K562 (cell line): ENCODE measurements around the gene PYGB. TPM values are rescaled to one million over a fixed set of nuclear protein-coding genes. Genes with fewer than 3 reads are reported as not detected.

ENCODE experiments used
- ATAC-seq: fragments of 200-7000 bp; cut with Tn5 transposase; 3 replicates; pipeline ENCODE4 v1.9.1; 2020; ENCODE audit warnings: moderate library complexity
- BruUV-seq: library from RNA; stranded (reverse); fragments of 400-500 nt; replicated peaks from 2 replicates; lab custom pipeline; 2021; lab: Mats Ljungman, UMichigan
- CTCF ChIA-PET: fragments of 300-600 bp; formaldehyde crosslinking; extraction: SDS; loops from one replicate; lab custom pipeline; 2021; ENCODE audit warnings: low intra/inter-chr PET ratio; lab: Yijun Ruan, JAX
- POLR2A ChIA-PET: fragments of 300-600, 350-650 bp; sonication (Branson Sonifier 250); formaldehyde crosslinking; extraction: SDS; loops from one replicate; lab custom pipeline; 2021; ENCODE audit warnings: antibody characterized with exemption, inconsistent platforms; lab: Yijun Ruan, JAX
- DNase-seq, 4 experiments: peaks; one replicate each; pipeline versions ENCODE4 v3.0.0 to v3.0.0-alpha.2; 2011 to 2018; ENCODE audit warnings: low spot score in 3 of 4, mixed read lengths in 3 of 4; ENCODE audit errors: extremely low read depth in 1 of 4
- FAIRE-seq: peaks from 2 replicates; lab custom pipeline; 2011; peaks lifted over from hg19 to GRCh38; lab: Jason Lieb, UNC
- H2AFZ ChIP-seq: 2 replicates; pipeline ENCODE4 v1.6.0; 2011; ENCODE audit warnings: low read depth, low read length, control low read depth, inconsistent platforms
- H3K27ac ChIP-seq: fragments of 200-600 bp; 3 replicates; pipeline ENCODE4 v1.8.0; 2011; ENCODE audit warnings: low read depth, mild to moderate bottlenecking, control low read depth, inconsistent platforms, low read length, moderate library complexity, mixed read lengths; ENCODE audit errors: extremely low read depth
- H3K27me3 ChIP-seq, 2 experiments: fragments of 300-600 bp in 1 of 2; 2 replicates in 1 of 2; 3 replicates in 1 of 2; pipeline versions ENCODE4 v1.6.0 to v1.8.0; 2011; ENCODE audit warnings: inconsistent platforms in 2 of 2, low read length in 2 of 2, mild to moderate bottlenecking in 1 of 2, mixed read lengths in 1 of 2, moderate library complexity in 1 of 2; ENCODE audit not compliant: control insufficient read depth in 2 of 2, insufficient read depth in 2 of 2
- H3K36me3 ChIP-seq: fragments of 300-600 bp; 3 replicates; pipeline ENCODE4 v1.8.0; 2011; ENCODE audit warnings: mild to moderate bottlenecking, low read length, inconsistent platforms; ENCODE audit not compliant: control insufficient read depth, insufficient read depth
- H3K4me1 ChIP-seq, 2 experiments: fragments of 200-600 bp in 1 of 2; replicated peaks in 1 of 2; 2 replicates in 1 of 2; 3 replicates in 1 of 2; pipeline versions ENCODE4 v1.5.1 to v1.8.0; 2011; ENCODE audit warnings: inconsistent platforms in 2 of 2, low read length in 2 of 2, mild to moderate bottlenecking in 1 of 2, mixed read lengths in 1 of 2, moderate library complexity in 1 of 2; ENCODE audit not compliant: control insufficient read depth in 2 of 2, insufficient read depth in 2 of 2
- H3K4me2 ChIP-seq: 2 replicates; pipeline ENCODE4 v1.6.1; 2011; ENCODE audit warnings: low read length, control low read depth, inconsistent platforms, mixed read lengths; ENCODE audit not compliant: insufficient read depth
- H3K4me3 ChIP-seq: fragments of 200-600 bp; sonication (generic), shearing (Covaris generic); 2 replicates; pipeline ENCODE4 v1.5.1; 2016; ENCODE audit warnings: control low read depth, inconsistent platforms
- H3K79me2 ChIP-seq: fragments of 200-600 bp; 3 replicates; pipeline ENCODE4 v1.8.0; 2011; ENCODE audit warnings: low read length, inconsistent platforms; ENCODE audit not compliant: control insufficient read depth, insufficient read depth
- H3K9ac ChIP-seq, 2 experiments: 2 replicates each; pipeline versions ENCODE4 v1.6.0 to v1.6.1; 2011; ENCODE audit warnings: low read depth in 2 of 2, low read length in 2 of 2, control low read depth in 1 of 2, inconsistent platforms in 1 of 2, mild to moderate bottlenecking in 1 of 2, mixed read lengths in 1 of 2; ENCODE audit not compliant: insufficient read depth in 1 of 2
- H3K9me1 ChIP-seq: one replicate; pipeline ENCODE4 v1.6.0; 2011; ENCODE audit warnings: inconsistent platforms, mild to moderate bottlenecking, low read length, moderate library complexity; ENCODE audit not compliant: control insufficient read depth, insufficient read depth
- H3K9me3 ChIP-seq: replicated peaks from 2 replicates; pipeline ENCODE4 v1.5.1; 2011; ENCODE audit warnings: low read depth, low read length, inconsistent platforms; ENCODE audit not compliant: control insufficient read depth, insufficient read depth
- H4K20me1 ChIP-seq: replicated peaks from 2 replicates; pipeline ENCODE4 v1.6.1; 2011; ENCODE audit warnings: low read length, inconsistent platforms, mixed read lengths; ENCODE audit not compliant: control insufficient read depth, insufficient read depth
- CHD1 ChIP-seq: fragments of 200-600 bp; sonication (generic); IDR thresholded peaks from one replicate; pipeline ENCODE4 v1.6.1; 2012; ENCODE audit warnings: mild to moderate bottlenecking, moderate library complexity, low read length, inconsistent platforms
- FOXK1 ChIP-seq: sonication (generic); formaldehyde crosslinking; IDR thresholded peaks from 2 replicates; pipeline ENCODE4 v1.8.0; 2022; ENCODE audit warnings: missing genetic modification reagents, mild to moderate bottlenecking, borderline replicate concordance
- GABPA ChIP-seq: fragments of 200-800 bp; sonication (Bioruptor generic); conservative IDR thresholded peaks from 2 replicates; pipeline ENCODE4 v1.6.1; 2016; ENCODE audit warnings: low read depth, missing genetic modification characterization, missing compliant biosample characterization
- HDAC6 ChIP-seq: IDR thresholded peaks from 2 replicates; pipeline ENCODE4 v1.6.1; 2012; ENCODE audit warnings: low read depth, mild to moderate bottlenecking, control low read depth, inconsistent platforms, low read length, moderate library complexity
- MEF2D ChIP-seq: conservative IDR thresholded peaks from 2 replicates; pipeline ENCODE4 v1.6.1; 2016; ENCODE audit warnings: low read depth, missing genetic modification characterization, missing compliant biosample characterization
- RBM14 ChIP-seq: fragments of 200-400 bp; formaldehyde crosslinking; IDR thresholded peaks from 2 replicates; pipeline ENCODE4 v1.6.1; 2018; ENCODE audit warnings: low read depth, mild to moderate bottlenecking, low read length, moderate library complexity, borderline replicate concordance; ENCODE audit not compliant: insufficient read depth
- YBX1 ChIP-seq: fragments of 450-650 bp; IDR thresholded peaks from 2 replicates; pipeline ENCODE4 v1.7.1; 2016; ENCODE audit warnings: mild to moderate bottlenecking
- ZNF316 ChIP-seq: fragments of 450-650 bp; IDR thresholded peaks from 2 replicates; pipeline ENCODE4 v1.6.1; 2016
- WGBS: fragments of 100-300 bp; shearing (Covaris generic); methylation state at CpG from one replicate; pipeline ENCODE4 v1.1.6; 2016; ENCODE audit warnings: low coverage, mixed read lengths; ENCODE audit not compliant: insufficient coverage; ENCODE audit errors: missing lambda C conversion rate; 5-methylcytosine and 5-hydroxymethylcytosine counted together
- in situ Hi-C: fragments of 300-500 bp; cut with MboI; formaldehyde crosslinking; loops from 4 replicates; pipeline ENCODE4 v1.15.0; 2018; ENCODE audit warnings: inconsistent platforms, mixed read lengths
- intact Hi-C: fragments of 100-400 bp; cut with micrococcal nuclease; formaldehyde crosslinking; loops from 2 replicates; pipeline ENCODE4 v1.14.2; 2022
- polyA plus RNA-seq, 8 experiments: library from polyadenylated mRNA; depleted of rRNA in 4 of 8; stranded (reverse) in 5 of 8; unstranded in 3 of 8; fragments of >200 nt; fragmentation: Nextera tagmentation in 2 of 8; fragmentation: Illumina TruSeq in 1 of 8; extraction: Ambion mirVana in 2 of 8; extraction: Trizol in 1 of 8; gene quantifications; 2 replicates each; pipeline versions ENCODE4 v1.2.1 to v1.2.3, GENCODE V29; 2011 to 2014; ENCODE audit warnings: inconsistent platforms in 1 of 8, missing spikeins in 1 of 8
- total RNA-seq, 7 experiments: library from RNA; depleted of rRNA in 6 of 7; stranded (reverse); fragments of >200 nt in 6 of 7; fragmentation: Illumina TruSeq in 2 of 7; extraction: Trizol in 2 of 7; gene quantifications; 2 replicates each; pipeline versions ENCODE4 v1.2.1 to v1.2.3, GENCODE V29; 2011 to 2021; ENCODE audit warnings: low replicate concordance in 1 of 7
- TF ChIP-seq, protein P1 (sequence below): fragments of 250-450 bp; sonication (Bioruptor Pico); IDR thresholded peaks from 2 replicates; pipeline ENCODE4 v1.8.0; 2022; ENCODE audit warnings: inconsistent platforms, mild to moderate bottlenecking, moderate library complexity, borderline replicate concordance

Gene PYGB
- total and polyA plus RNA-seq, 9 of the 15 experiments (the other 6 are each of a cell fraction or from before 2014, with no cell fraction given): 0.34 to 18.0 (median 9.8) TPM

DNA sequence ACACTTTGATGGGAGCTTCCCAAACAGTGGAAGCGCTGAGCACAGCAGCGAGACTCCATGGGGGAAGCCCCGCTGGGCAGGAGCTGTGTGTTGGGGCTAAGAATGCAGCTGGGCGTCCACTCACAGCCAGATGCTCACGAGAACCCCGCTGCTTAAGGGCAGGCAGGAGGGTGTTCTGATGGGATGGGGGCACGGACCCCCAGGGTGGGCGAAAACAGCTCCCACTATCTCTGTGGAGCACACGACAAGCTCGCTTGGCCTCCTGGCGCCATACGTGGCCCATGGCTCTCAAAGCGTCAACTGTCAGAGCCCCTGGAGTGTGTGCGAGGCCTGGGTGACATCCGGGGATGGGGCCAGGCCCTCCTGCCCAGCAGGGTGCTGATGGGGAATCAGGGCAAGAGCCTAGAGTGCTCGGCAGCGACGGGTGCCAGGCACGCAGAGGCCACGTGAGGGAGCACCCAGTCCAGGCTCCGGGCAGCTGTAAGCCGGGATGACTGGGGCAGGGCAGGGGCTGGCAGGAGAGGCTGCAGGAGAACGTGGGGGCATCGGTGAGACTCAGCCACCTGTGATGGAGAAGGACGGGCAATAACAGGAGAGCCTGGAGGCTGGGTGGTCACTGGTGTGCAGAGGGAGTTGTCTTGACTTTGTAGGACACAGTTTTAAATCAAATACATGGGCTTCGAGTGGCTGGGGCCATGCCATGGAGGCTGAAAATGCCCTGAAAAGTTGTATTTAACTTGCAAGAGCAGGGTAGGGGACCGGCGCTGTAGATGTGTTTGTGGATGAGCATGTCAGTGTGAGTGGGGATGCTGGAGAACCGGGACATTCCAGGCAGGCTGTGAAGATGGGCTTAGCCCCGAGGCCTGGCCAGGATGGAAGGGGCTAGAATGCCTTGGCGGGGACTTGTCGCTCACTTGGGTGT is 27.3 kb downstream of the PYGB start:
- no peaks in the 10 kb centered on the region for H3K9me3 ChIP-seq
- CTCF ChIA-PET: no interaction called here
- in situ Hi-C loops: no loop called here

More for the DNA sequence above, 27.3 kb downstream of the PYGB start:
- Histone ChIP-seq H3K9ac (no peak overlapping the region; a peak in 1 of 4 replicates), H3K4me2 (no peak overlapping the region), H3K4me3 (no peak overlapping the region), H3K36me3 (peaks cover 13% of the 10 kb centered on the region; the same call in 1 of the 3 replicates), H3K27me3 (no peaks in the 10 kb centered on the region), H4K20me1 (no peaks in the 10 kb centered on the region)
- DNase-seq (no peak), FAIRE-seq (no peak)
- intact Hi-C loops: no loop called here
- BruUV-seq: no TSS peak
- TF ChIP-seq, protein P1, sequence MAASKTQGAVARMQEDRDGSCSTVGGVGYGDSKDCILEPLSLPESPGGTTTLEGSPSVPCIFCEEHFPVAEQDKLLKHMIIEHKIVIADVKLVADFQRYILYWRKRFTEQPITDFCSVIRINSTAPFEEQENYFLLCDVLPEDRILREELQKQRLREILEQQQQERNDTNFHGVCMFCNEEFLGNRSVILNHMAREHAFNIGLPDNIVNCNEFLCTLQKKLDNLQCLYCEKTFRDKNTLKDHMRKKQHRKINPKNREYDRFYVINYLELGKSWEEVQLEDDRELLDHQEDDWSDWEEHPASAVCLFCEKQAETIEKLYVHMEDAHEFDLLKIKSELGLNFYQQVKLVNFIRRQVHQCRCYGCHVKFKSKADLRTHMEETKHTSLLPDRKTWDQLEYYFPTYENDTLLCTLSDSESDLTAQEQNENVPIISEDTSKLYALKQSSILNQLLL (CRISPR knock-in tag): no peak
- TF ChIP-seq FOXK1 (CRISPR knock-in tag) (no peak), YBX1 (no peak), GABPA (tag) (no peak), RBM14 (no peak), CHD1 (no peak), MEF2D (tag) (no peak), HDAC6 (no peak), ZNF316 (no peak)
- TF ChIP-seq, all 486 proteins: peak for 0
- Histone ChIP-seq H3K4me1 (no peaks in the 10 kb centered on the region), H3K27ac (no peak overlapping the region), H3K79me2 (no peaks in the 10 kb centered on the region), H3K9me1 (no peaks in the 10 kb centered on the region), H2AFZ (no peak overlapping the region)
- POLR2A ChIA-PET: interaction anchor here (0.6 to 1.6 kb wide), 2 partner anchors 21 to 99 kb away, joined by 3 to 4 read pairs; no protein-coding TSS in a partner anchor
- whole genome bisulfite sequencing: 84% methylated on average over 27 of the region's 32 CpGs
- no peak for ATAC-seq
